ENCODE measurements around the gene TBC1D22A.
"Not testable (repeated sequence)": the region's sequence is repeated elsewhere in the genome, so short reads cannot be mapped to it uniquely, and the experiment has no call there.

TBC1D22A gene

GRCh38 chr22:46815132-46815531, 52.7 kb downstream of the TBC1D22A start:
- DNase-seq, result no peak

- DNase-seq, result no peak
Measured at GRCh38 chr22:46815559-46815895, 53.1 kb downstream of the TBC1D22A start.

- no peak for DNase-seq
Measured at GRCh38 chr22:46815896-46816731, 53.7 kb downstream of the TBC1D22A start.

GRCh38 chr22:46817390-46817789, 54.9 kb downstream of the TBC1D22A start:
- DNase-seq, result not testable (repeated sequence)

- no peak for DNase-seq
Measured at GRCh38 chr22:46823248-46823647, 60.8 kb downstream of the TBC1D22A start.

- DNase-seq, result no peak
Measured at GRCh38 chr22:46823654-46824053, 61.2 kb downstream of the TBC1D22A start.

GRCh38 chr22:46824344-46824909, 62.0 kb downstream of the TBC1D22A start:
- no peak for DNase-seq

- no peak for DNase-seq
Measured at GRCh38 chr22:46824980-46825544, 62.6 kb downstream of the TBC1D22A start.

GRCh38 chr22:46826438-46827135, 64.1 kb downstream of the TBC1D22A start:
- DNase-seq, result no peak

- no peak for DNase-seq
Measured at GRCh38 chr22:46827136-46827780, 64.8 kb downstream of the TBC1D22A start.

GRCh38 chr22:46827781-46828180, 65.3 kb downstream of the TBC1D22A start:
- DNase-seq, result no peak

GRCh38 chr22:46828323-46828900, 66.0 kb downstream of the TBC1D22A start:
- no peak for DNase-seq

- DNase-seq, result no peak
Measured at GRCh38 chr22:46829117-46829891, 66.9 kb downstream of the TBC1D22A start.

GRCh38 chr22:46829941-46830715, 67.7 kb downstream of the TBC1D22A start:
- DNase-seq, result no peak

GRCh38 chr22:46830841-46831240, 68.4 kb downstream of the TBC1D22A start:
- DNase-seq, result no peak

- no peak for DNase-seq
Measured at GRCh38 chr22:46833228-46833627, 70.8 kb downstream of the TBC1D22A start.

GRCh38 chr22:46834021-46834737, 71.7 kb downstream of the TBC1D22A start:
- no peak for DNase-seq

GRCh38 chr22:46835288-46835687, 72.8 kb downstream of the TBC1D22A start:
- no peak for DNase-seq

GRCh38 chr22:46835693-46836092, 73.2 kb downstream of the TBC1D22A start:
- no peak for DNase-seq

GRCh38 chr22:46841522-46841921, 79.1 kb downstream of the TBC1D22A start:
- no peak for DNase-seq

All from NK-92 treated with Interleukin-12 subunit alpha and Interleukin-12 subunit beta, amount 100 ng/mL, for 24 hours (cell line).